Mammary epithelial cell (primary cell): ENCODE measurements around the gene OR11G2.

Experiments used
- EZH2 ChIP-seq: IDR thresholded peaks from 2 replicates; pipeline ENCODE4 v1.6.1; 2012; ENCODE audit warnings: low read length, inconsistent platforms, borderline replicate concordance
- TF ChIP-seq, protein P1 (sequence below), 2 donors: IDR thresholded peaks in 1 of 2; conservative IDR thresholded peaks in 1 of 2; 2 replicates each; pipeline ENCODE4 v1.5.1; 2011 to 2012; ENCODE audit warnings: inconsistent platforms in 2 of 2, low read length in 2 of 2, mild to moderate bottlenecking in 2 of 2, control low read depth in 1 of 2, low read depth in 1 of 2; ENCODE audit not compliant: insufficient read depth in 1 of 2; ENCODE audit errors: extremely low read depth in 1 of 2

DNA sequence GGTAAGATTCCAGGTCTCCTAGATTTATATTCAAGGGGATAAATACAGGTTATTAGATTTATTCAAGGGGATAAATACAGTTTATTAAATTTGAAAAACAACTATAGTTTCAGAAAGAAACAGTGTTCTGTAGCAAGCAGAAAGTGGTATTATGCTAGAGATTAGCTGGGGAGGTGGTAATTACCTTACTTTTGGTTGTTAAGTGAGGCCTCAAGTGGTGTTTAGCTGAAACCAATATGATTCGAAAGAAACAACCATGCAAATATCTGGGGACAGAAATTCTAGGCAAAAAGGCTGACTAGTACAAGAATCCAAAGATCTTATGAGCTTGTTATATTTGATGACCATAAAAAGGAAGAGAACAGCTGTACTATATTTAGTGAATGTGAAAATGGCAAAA lies 45.9 kb upstream of the OR11G2 start:
- no peak for TF ChIP-seq EZH2
- TF ChIP-seq, protein P1, sequence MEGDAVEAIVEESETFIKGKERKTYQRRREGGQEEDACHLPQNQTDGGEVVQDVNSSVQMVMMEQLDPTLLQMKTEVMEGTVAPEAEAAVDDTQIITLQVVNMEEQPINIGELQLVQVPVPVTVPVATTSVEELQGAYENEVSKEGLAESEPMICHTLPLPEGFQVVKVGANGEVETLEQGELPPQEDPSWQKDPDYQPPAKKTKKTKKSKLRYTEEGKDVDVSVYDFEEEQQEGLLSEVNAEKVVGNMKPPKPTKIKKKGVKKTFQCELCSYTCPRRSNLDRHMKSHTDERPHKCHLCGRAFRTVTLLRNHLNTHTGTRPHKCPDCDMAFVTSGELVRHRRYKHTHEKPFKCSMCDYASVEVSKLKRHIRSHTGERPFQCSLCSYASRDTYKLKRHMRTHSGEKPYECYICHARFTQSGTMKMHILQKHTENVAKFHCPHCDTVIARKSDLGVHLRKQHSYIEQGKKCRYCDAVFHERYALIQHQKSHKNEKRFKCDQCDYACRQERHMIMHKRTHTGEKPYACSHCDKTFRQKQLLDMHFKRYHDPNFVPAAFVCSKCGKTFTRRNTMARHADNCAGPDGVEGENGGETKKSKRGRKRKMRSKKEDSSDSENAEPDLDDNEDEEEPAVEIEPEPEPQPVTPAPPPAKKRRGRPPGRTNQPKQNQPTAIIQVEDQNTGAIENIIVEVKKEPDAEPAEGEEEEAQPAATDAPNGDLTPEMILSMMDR (conservative IDR thresholded peaks at IDR 0.05 in 1 of 2, IDR thresholded peaks at IDR 0.05 in 1 of 2; ENCODE audit: extremely low read depth in 1 of 2, insufficient read depth in 1 of 2, low read depth in 1 of 2, low read length in 2 of 2) = no peak
